AG04449 (cell line): ENCODE data around the gene HOXB5.

Experiments
- CTCF ChIA-PET: fragments of 350-600 bp; formaldehyde crosslinking; extraction: SDS; loops from one replicate; lab custom pipeline; 2021; ENCODE audit warnings: antibody characterized with exemption; lab: Yijun Ruan, JAX
- POLR2A ChIA-PET: fragments of 400-600, 350-600 bp; formaldehyde crosslinking; extraction: SDS; loops from one replicate; lab custom pipeline; 2020; ENCODE audit warnings: antibody characterized with exemption, inconsistent platforms; lab: Yijun Ruan, JAX
- DNase-seq: peaks from one replicate; pipeline ENCODE4 v3.0.0-alpha.2; 2010; ENCODE audit warnings: low read depth, low spot score
- H3K4me3 ChIP-seq: 2 replicates; pipeline ENCODE4 v1.5.1; 2011; ENCODE audit warnings: low read depth, mild to moderate bottlenecking, control low read depth, low read length
- TF ChIP-seq, protein P1 (sequence below): IDR thresholded peaks from one replicate; pipeline ENCODE4 v1.5.1; 2011; ENCODE audit warnings: mild to moderate bottlenecking, moderate library complexity, low read length, control low read depth, inconsistent platforms; ENCODE audit not compliant: insufficient read depth; ENCODE audit errors: missing control alignments

Gene HOXB5

GRCh38 chr17:48542114-48542656 is 51.4 kb downstream of the HOXB5 start:
- DNase-seq, result no peak
- CTCF ChIA-PET, result interaction anchor here (0.6 to 3.2 kb wide), 6 partner anchors 41 to 206 kb away, joined by 3 to 23 read pairs (median 4); no protein-coding TSS in a partner anchor
- POLR2A ChIA-PET, result interaction anchor here (0.6 to 6.4 kb wide), 12 partner anchors 8 to 57 kb away, joined by 3 to 57 read pairs (median 4); partner anchors contain the start of genes HOXB4 and HOXB5
- H3K4me3 ChIP-seq, result peak overlapping the region; percentile 84
- TF ChIP-seq, protein P1, sequence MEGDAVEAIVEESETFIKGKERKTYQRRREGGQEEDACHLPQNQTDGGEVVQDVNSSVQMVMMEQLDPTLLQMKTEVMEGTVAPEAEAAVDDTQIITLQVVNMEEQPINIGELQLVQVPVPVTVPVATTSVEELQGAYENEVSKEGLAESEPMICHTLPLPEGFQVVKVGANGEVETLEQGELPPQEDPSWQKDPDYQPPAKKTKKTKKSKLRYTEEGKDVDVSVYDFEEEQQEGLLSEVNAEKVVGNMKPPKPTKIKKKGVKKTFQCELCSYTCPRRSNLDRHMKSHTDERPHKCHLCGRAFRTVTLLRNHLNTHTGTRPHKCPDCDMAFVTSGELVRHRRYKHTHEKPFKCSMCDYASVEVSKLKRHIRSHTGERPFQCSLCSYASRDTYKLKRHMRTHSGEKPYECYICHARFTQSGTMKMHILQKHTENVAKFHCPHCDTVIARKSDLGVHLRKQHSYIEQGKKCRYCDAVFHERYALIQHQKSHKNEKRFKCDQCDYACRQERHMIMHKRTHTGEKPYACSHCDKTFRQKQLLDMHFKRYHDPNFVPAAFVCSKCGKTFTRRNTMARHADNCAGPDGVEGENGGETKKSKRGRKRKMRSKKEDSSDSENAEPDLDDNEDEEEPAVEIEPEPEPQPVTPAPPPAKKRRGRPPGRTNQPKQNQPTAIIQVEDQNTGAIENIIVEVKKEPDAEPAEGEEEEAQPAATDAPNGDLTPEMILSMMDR, result no peak

- CTCF ChIA-PET, result interaction anchor here (0.6 to 3.2 kb wide), 8 partner anchors 14 to 205 kb away, joined by 3 to 23 read pairs (median 3); no protein-coding TSS in a partner anchor
These were observed 51.9 kb downstream of the HOXB5 start for GRCh38 chr17:48541577-48542113.

More at GRCh38 chr17:48541577-48542113, 51.9 kb downstream of the HOXB5 start:
- TF ChIP-seq, protein P1, result no peak
- DNase-seq, result no peak
- POLR2A ChIA-PET, result interaction anchor here (0.6 to 6.4 kb wide), 12 partner anchors 9 to 57 kb away, joined by 3 to 57 read pairs (median 4); partner anchors contain the start of genes HOXB4 and HOXB5
- peak overlapping the region; percentile 84 for H3K4me3 ChIP-seq
